Sigmoid colon (tissue), 4 donors: Measurements from ENCODE around the gene RAPGEF2.

ENCODE experiments used
- EP300 ChIP-seq, 4 donors: sonication (generic); formaldehyde crosslinking; IDR thresholded peaks; one replicate each; pipeline ENCODE4 v1.6.1; 2017; ENCODE audit warnings: antibody characterized with exemption in 4 of 4
- POLR2A ChIP-seq, 2 donors: fragments of 450-650 bp; IDR thresholded peaks; one replicate each; pipeline ENCODE4 v1.6.1; 2016; ENCODE audit warnings: antibody characterized with exemption in 2 of 2, mild to moderate bottlenecking in 2 of 2, moderate library complexity in 2 of 2
- POLR2AphosphoS5 ChIP-seq, 4 donors: sonication (generic); formaldehyde crosslinking; IDR thresholded peaks; one replicate each; pipeline ENCODE4 v1.6.1; 2017; ENCODE audit warnings: antibody characterized with exemption in 4 of 4
- TF ChIP-seq, protein P1 (sequence below), 4 experiments: fragments of 450-650 bp in 3 of 4; fragments of 200-600 bp in 1 of 4; IDR thresholded peaks; one replicate each; pipeline ENCODE4 v1.5.1; 2016 to 2019; ENCODE audit warnings: antibody characterized with exemption in 4 of 4, mild to moderate bottlenecking in 3 of 4, moderate library complexity in 2 of 4

DNA sequence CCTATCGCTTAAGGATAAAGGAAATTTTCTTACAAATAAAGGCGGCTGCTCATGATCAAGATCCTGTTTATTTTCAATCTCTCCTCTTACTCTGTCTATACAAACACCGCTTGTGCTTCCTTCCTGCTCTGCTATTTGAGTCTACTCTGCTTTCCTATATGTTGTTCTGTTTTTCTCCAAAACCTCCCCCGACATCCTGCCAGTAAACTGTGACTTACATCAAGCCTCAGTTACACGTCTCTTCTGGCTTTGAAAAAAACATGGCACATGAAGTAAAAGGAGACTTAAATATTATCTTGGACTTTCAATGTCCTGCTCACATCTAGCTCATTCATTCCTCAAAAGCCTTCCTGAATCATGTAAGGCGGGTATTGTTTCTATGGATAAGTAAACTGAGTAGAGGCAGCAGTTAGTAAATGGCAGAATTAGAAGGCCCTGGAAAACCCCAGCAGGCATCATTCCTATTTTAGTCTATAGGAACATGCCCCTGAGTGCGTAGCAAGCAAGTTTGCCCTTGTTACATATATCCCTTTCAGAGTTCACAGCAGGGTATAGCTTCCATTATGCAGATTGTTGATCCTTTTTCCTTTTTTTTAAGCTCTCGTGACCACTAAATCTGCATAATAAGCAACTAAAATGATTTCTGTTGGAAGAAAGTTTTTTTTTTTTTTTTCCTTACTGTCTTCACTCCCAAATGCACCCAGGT, 280.1 kb downstream of the RAPGEF2 start:
- TF ChIP-seq, protein P1, sequence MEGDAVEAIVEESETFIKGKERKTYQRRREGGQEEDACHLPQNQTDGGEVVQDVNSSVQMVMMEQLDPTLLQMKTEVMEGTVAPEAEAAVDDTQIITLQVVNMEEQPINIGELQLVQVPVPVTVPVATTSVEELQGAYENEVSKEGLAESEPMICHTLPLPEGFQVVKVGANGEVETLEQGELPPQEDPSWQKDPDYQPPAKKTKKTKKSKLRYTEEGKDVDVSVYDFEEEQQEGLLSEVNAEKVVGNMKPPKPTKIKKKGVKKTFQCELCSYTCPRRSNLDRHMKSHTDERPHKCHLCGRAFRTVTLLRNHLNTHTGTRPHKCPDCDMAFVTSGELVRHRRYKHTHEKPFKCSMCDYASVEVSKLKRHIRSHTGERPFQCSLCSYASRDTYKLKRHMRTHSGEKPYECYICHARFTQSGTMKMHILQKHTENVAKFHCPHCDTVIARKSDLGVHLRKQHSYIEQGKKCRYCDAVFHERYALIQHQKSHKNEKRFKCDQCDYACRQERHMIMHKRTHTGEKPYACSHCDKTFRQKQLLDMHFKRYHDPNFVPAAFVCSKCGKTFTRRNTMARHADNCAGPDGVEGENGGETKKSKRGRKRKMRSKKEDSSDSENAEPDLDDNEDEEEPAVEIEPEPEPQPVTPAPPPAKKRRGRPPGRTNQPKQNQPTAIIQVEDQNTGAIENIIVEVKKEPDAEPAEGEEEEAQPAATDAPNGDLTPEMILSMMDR (IDR thresholded peaks at IDR 0.05): no peak
- TF ChIP-seq EP300 (IDR thresholded peaks at IDR 0.05) (no peak), POLR2A (IDR thresholded peaks at IDR 0.05) (no peak), POLR2AphosphoS5 (IDR thresholded peaks at IDR 0.05) (no peak)
